ENCODE results near the gene WASHC3.

- TF ChIP-seq CTCF (IDR thresholded peaks at IDR 0.05) (no peak), EZH2 (IDR thresholded peaks at IDR 0.05) (no peak)
These were observed 79.9 kb downstream of the WASHC3 start for GRCh38 chr12:101981868-101982267.
